Common myeloid progenitor, CD34-positive (primary cell): ENCODE results near the gene FANCC.

ENCODE experiments used
- CTCF ChIA-PET: fragments of 350-600 bp; sonication (Branson Sonifier 250); formaldehyde crosslinking; loops from one replicate; lab custom pipeline; 2021; ENCODE audit warnings: antibody characterized with exemption; lab: Charles Lee
- POLR2A ChIA-PET: fragments of 350-600 bp; sonication (Branson Sonifier 250); formaldehyde crosslinking; loops from one replicate; lab custom pipeline; 2021; ENCODE audit warnings: antibody characterized with exemption; lab: Charles Lee
- DNase-seq, 3 donors: peaks; one replicate each; pipeline versions ENCODE4 v3.0.0 to v3.0.0-alpha.2; 2013
- H3K27ac ChIP-seq, 2 experiments: 1 replicate in 1 of 2; 2 replicates in 1 of 2; pipeline ENCODE4 v1.7.0; 2013; ENCODE audit warnings: inconsistent platforms in 2 of 2, low read length in 2 of 2, mild to moderate bottlenecking in 2 of 2, low read depth in 1 of 2, moderate library complexity in 1 of 2; ENCODE audit not compliant: severe bottlenecking in 2 of 2, insufficient read depth in 1 of 2, poor library complexity in 1 of 2
- H3K27me3 ChIP-seq, 5 experiments: replicated peaks in 2 of 5; 1 replicate in 3 of 5; 2 replicates in 2 of 5; pipeline versions ENCODE4 v1.6.1 to v1.7.0; 2013; ENCODE audit warnings: low read length in 4 of 5, mild to moderate bottlenecking in 2 of 5, moderate library complexity in 2 of 5, inconsistent platforms in 1 of 5; ENCODE audit not compliant: insufficient read depth in 5 of 5, control insufficient read depth in 4 of 5
- H3K36me3 ChIP-seq, 4 experiments: 1 replicate in 2 of 4; 2 replicates in 2 of 4; pipeline versions ENCODE4 v1.6.1 to v1.7.0; 2013; ENCODE audit warnings: low read length in 3 of 4, control low read depth in 1 of 4, mild to moderate bottlenecking in 1 of 4; ENCODE audit not compliant: control insufficient read depth in 4 of 4, insufficient read depth in 4 of 4
- H3K4me1 ChIP-seq, 4 experiments: 1 replicate in 3 of 4; 2 replicates in 1 of 4; pipeline versions ENCODE4 v1.6.1 to v1.7.1; 2013; ENCODE audit warnings: low read length in 3 of 4, mild to moderate bottlenecking in 3 of 4, control low read depth in 1 of 4, inconsistent platforms in 1 of 4, moderate library complexity in 1 of 4; ENCODE audit not compliant: control insufficient read depth in 4 of 4, insufficient read depth in 4 of 4; ENCODE audit errors: control extremely low read depth in 1 of 4
- H3K4me3 ChIP-seq, 7 experiments: 1 replicate in 4 of 7; 2 replicates in 3 of 7; pipeline versions ENCODE4 v1.5.1 to v1.7.0; 2013; ENCODE audit warnings: mild to moderate bottlenecking in 7 of 7, low read length in 6 of 7, moderate library complexity in 6 of 7, inconsistent platforms in 2 of 7, low read depth in 2 of 7, control low read depth in 1 of 7; ENCODE audit not compliant: insufficient read depth in 4 of 7, control insufficient read depth in 1 of 7; ENCODE audit errors: extremely low read depth in 1 of 7
- H3K9me3 ChIP-seq, 5 experiments: 1 replicate in 4 of 5; 2 replicates in 1 of 5; pipeline versions ENCODE4 v1.6.1 to v1.7.1; 2013; ENCODE audit warnings: low read length in 4 of 5, mild to moderate bottlenecking in 2 of 5, inconsistent platforms in 1 of 5, low read depth in 1 of 5, moderate library complexity in 1 of 5; ENCODE audit not compliant: control insufficient read depth in 4 of 5, insufficient read depth in 2 of 5; ENCODE audit errors: control extremely low read depth in 1 of 5
- WGBS: methylation state at CpG from one replicate; pipeline ENCODE4 v1.1.5; 2013; ENCODE audit not compliant: insufficient coverage; 5-methylcytosine and 5-hydroxymethylcytosine counted together

The FANCC gene

GRCh38 chr9:95193480-95193879 is 124.0 kb downstream of the FANCC start:
- H3K27ac ChIP-seq, result no peak overlapping the region
- no peaks in the 10 kb centered on the region for H3K27me3 ChIP-seq
- H3K9me3 ChIP-seq, result no peaks in the 10 kb centered on the region
- POLR2A ChIA-PET, result no interaction called here
- H3K4me3 ChIP-seq, result no peak overlapping the region
- H3K36me3 ChIP-seq, result no peaks in the 10 kb centered on the region
- WGBS, result 98% methylated on average over 5 of the region's 5 CpGs
- H3K4me1 ChIP-seq, result peaks cover 5 to 21% (median 15%) of the 10 kb centered on the region in 4 experiments
- CTCF ChIA-PET, result no interaction called here
- no peak for DNase-seq

DNA sequence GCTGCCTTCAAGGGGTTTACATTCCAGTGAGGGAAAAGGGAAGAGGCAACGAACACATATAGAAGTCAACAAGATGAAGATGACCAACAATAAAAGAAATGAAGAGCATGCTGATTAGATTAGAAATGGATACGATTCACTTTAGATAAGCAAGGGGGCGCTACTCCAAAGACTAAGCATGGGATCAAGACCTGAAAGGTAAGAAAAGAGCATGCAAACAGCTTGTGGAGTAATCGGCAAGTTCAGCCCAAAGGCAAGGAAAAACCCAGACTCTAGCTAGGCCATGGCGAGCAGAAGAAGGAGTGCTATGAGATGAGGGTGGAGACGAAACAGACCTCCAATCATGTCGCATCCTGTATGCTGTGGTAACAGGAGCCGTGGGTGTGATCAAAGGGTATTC is 124.4 kb downstream of the FANCC start:
- POLR2A ChIA-PET, result no interaction called here
- CTCF ChIA-PET, result interaction anchor here (1.4 kb wide), 1 partner anchor 9 kb away, joined by 4 read pairs; no protein-coding TSS in a partner anchor
- Histone ChIP-seq H3K27me3 (no peaks in the 10 kb centered on the region), H3K27ac (no peak overlapping the region), H3K4me3 (no peak overlapping the region), H3K9me3 (no peaks in the 10 kb centered on the region), H3K4me1 (peaks cover 9 to 25% (median 19%) of the 10 kb centered on the region in 4 experiments), H3K36me3 (no peaks in the 10 kb centered on the region)
- DNase-seq, result no peak
- 99% methylated on average over 8 of the region's 8 CpGs for WGBS

DNA sequence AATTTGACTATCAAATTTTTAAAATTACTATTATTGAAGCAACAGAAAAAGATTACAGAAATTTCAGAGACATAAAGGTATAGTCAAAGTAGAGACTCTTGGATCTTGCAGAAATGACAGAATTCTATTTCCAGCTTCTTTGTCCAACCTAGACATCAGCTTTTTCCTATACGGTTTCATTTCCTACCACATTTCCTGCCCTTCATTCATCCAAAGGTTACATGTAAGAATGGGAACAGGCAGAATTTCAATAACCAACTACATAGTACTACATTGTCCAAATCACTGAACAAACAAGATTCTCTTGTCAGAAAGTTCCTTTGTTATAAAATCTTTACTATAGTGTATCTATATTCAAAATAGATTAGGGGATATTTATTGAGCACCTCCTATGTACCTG is 124.9 kb downstream of the FANCC start:
- no peak overlapping the region for H3K27ac ChIP-seq
- H3K36me3 ChIP-seq, result no peaks in the 10 kb centered on the region
- no peak for DNase-seq
- no peak overlapping the region for H3K4me3 ChIP-seq
- 29% methylated on average over 1 of the region's 1 CpG for WGBS
- ChIA-PET CTCF (interaction anchor here (1.4 kb wide), 1 partner anchor 9 kb away, joined by 4 read pairs; no protein-coding TSS in a partner anchor), POLR2A (no interaction called here)
- H3K9me3 ChIP-seq, result no peaks in the 10 kb centered on the region
- no peaks in the 10 kb centered on the region for H3K27me3 ChIP-seq
- H3K4me1 ChIP-seq, result peaks cover 10 to 28% (median 21%) of the 10 kb centered on the region in 4 experiments

GRCh38 chr9:95190413-95190812 is 127.1 kb downstream of the FANCC start:
- Histone ChIP-seq H3K36me3 (no peaks in the 10 kb centered on the region), H3K27me3 (no peaks in the 10 kb centered on the region), H3K4me1 (peaks cover 10 to 28% (median 21%) of the 10 kb centered on the region in 4 experiments), H3K27ac (no peak overlapping the region), H3K4me3 (no peak overlapping the region), H3K9me3 (no peaks in the 10 kb centered on the region)
- 87% methylated on average over 4 of the region's 4 CpGs for WGBS
- CTCF ChIA-PET, result interaction anchor here (2.1 kb wide), 1 partner anchor 10 kb away, joined by 5 read pairs; no protein-coding TSS in a partner anchor
- no peak for DNase-seq
- POLR2A ChIA-PET, result no interaction called here

DNA sequence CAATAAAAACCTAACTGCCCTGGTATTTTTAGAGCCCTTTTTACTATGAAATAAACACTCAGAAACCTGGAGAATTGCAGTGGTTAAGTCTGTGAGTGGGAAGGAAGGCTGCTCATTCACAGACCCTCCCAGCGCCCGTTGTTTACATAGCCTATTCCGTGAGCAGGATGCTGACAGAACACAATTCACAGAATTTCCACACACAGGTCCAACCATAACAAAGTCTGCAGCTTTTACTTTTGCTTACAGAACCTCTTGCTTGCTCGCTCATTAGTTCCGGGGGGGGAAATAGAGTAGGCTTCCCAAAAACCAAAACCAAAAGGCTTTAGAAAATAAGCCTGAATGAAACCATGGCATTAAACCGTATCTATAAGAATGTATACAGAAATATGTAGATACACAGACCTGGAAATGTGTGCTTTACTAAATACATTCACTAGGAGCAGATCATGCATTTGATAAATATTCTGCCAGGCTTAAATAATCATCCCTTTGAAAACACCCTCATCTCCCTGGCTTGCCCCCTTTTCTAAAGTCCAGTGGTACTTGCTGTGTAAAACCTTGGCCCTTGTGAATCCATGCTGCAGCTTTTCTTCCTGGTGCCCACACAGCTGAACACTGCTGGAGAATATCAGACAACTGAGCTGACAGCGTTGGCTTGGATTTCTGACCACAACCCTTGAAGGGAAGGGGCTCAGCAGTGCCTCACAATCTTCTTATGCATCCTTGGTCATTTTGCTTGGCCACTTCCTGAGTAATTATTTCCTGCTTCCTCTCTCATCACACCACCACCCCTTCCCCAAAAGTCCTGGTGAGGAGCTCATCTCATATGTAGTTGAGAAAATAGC is 128.0 kb downstream of the FANCC start:
- no peaks in the 10 kb centered on the region for H3K9me3 ChIP-seq
- no peaks in the 10 kb centered on the region for H3K27me3 ChIP-seq
- peaks cover 10 to 28% (median 21%) of the 10 kb centered on the region in 4 experiments for H3K4me1 ChIP-seq
- peak overlapping the region in 4 of 7 experiments; percentile 29 to 62 (median 52) for H3K4me3 ChIP-seq
- H3K36me3 ChIP-seq, result no peaks in the 10 kb centered on the region
- WGBS, result 0% methylated on average over 1 of the region's 7 CpGs
- ChIA-PET POLR2A (interaction anchor here (0.6 kb wide), 2 partner anchors 40 to 781 kb away, joined by 3 to 4 read pairs; no protein-coding TSS in a partner anchor), CTCF (interaction anchor here (0.6 to 2.1 kb wide), 2 partner anchors 9 to 456 kb away, joined by 3 to 5 read pairs; no protein-coding TSS in a partner anchor)
- DNase-seq, result peak in 2 of 3 donors; percentile 53 to 56
- H3K27ac ChIP-seq, result peak overlapping the region in 1 of 2 experiments; percentile 2

DNA sequence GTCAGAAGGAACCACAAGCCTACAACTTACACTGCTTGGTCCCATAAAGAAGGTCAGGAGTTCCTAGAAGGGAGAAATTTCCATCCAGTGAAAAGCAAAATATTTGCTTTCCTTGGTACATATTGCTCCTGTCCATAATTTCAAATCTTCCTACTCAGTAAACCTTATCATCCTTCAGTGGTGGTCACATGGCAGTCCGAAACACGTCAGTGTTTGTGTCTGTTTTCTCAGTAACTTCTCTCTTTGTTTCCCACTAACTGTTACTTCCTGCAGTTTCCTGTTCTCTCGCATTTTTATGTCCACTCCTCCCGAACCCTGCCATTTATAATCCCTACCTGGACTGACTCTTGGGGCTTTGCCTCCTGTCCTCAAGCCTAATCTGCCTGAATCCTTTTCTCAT is 129.1 kb downstream of the FANCC start:
- no peak overlapping the region for H3K27ac ChIP-seq
- H3K4me1 ChIP-seq, result peaks cover 10 to 28% (median 21%) of the 10 kb centered on the region in 4 experiments
- no peaks in the 10 kb centered on the region for H3K9me3 ChIP-seq
- ChIA-PET CTCF (no interaction called here), POLR2A (interaction anchor here (0.6 kb wide), 2 partner anchors 39 to 782 kb away, joined by 3 to 4 read pairs; no protein-coding TSS in a partner anchor)
- WGBS, result 12% methylated on average over 4 of the region's 4 CpGs
- peak in 2 of 3 donors; percentile 21 to 26 for DNase-seq
- no peaks in the 10 kb centered on the region for H3K27me3 ChIP-seq
- H3K4me3 ChIP-seq, result peak overlapping the region in 2 of 7 experiments; percentile 57 to 62
- H3K36me3 ChIP-seq, result no peaks in the 10 kb centered on the region

DNA sequence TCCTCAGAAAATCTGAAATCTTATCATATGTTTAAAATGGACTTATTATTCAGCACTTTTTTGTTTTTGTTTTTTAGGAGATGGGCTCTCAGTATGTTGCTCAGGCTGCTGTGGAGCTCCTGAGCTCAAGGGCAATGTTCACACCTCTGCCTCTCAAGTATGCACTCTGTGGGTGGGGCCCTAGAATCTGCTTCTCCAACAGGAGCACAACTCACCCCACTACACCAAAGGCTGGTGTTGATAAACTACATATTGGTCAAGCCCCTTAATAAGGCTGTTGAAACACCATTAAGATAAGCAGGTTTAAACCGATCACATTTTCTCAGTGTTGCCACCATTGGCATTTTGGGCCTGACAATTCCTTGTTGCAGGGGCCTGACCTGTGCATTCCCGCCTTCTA is 131.6 kb downstream of the FANCC start:
- CTCF ChIA-PET, result no interaction called here
- no peak for DNase-seq
- WGBS, result 100% methylated on average over 2 of the region's 2 CpGs
- Histone ChIP-seq H3K36me3 (no peaks in the 10 kb centered on the region), H3K4me1 (peaks cover 10 to 28% (median 21%) of the 10 kb centered on the region in 4 experiments), H3K27me3 (no peaks in the 10 kb centered on the region), H3K9me3 (no peaks in the 10 kb centered on the region), H3K4me3 (no peak overlapping the region), H3K27ac (no peak overlapping the region)
- POLR2A ChIA-PET, result no interaction called here
